Brain pericyte (primary cell): ENCODE data around the gene DPH3.
"Not testable (repeated sequence)": the region's sequence is repeated elsewhere in the genome, so short reads cannot be mapped to it uniquely, and the experiment has no call there.

Experiments
- DNase-seq: peaks from one replicate; pipeline ENCODE4 v3.0.0-alpha.2; 2012; ENCODE audit warnings: low read depth, low spot score

DPH3 gene

GRCh38 chr3:16264708-16265454 is at the start of gene DPH3, which contains the start of gene OXNAD1:
Gene DPH3 (minus strand): TSS chr3:16264943. CDS start chr3:16264876, 67 bp downstream.
Gene OXNAD1 (plus strand): TSS chr3:16265212. CDS start chr3:16270953, 5,741 bp downstream.
- DNase-seq, result peak; percentile 98

GRCh38 chr3:16313886-16314645 is 49.3 kb upstream of the DPH3 start:
- no peak for DNase-seq

GRCh38 chr3:16311960-16312451 is 47.3 kb upstream of the DPH3 start:
- no peak for DNase-seq

GRCh38 chr3:16310486-16310885 is 45.7 kb upstream of the DPH3 start:
- not testable (repeated sequence) for DNase-seq

- DNase-seq, result no peak
These were observed 44.8 kb upstream of the DPH3 start for GRCh38 chr3:16309558-16309957.

GRCh38 chr3:16308727-16309126 is 44.0 kb upstream of the DPH3 start:
- no peak for DNase-seq

- DNase-seq, result no peak
These were observed 43.2 kb upstream of the DPH3 start for GRCh38 chr3:16307832-16308531.

- no peak for DNase-seq
These were observed 40.4 kb upstream of the DPH3 start for GRCh38 chr3:16305111-16305541.

GRCh38 chr3:16304061-16305010 is 39.6 kb upstream of the DPH3 start:
- no peak for DNase-seq

- DNase-seq, result no peak
These were observed 38.4 kb upstream of the DPH3 start for GRCh38 chr3:16303037-16303575.

GRCh38 chr3:16302082-16302631 is 37.4 kb upstream of the DPH3 start:
- no peak for DNase-seq

GRCh38 chr3:16301507-16301906 is 36.8 kb upstream of the DPH3 start:
- DNase-seq, result no peak

GRCh38 chr3:16300881-16301359 is 36.2 kb upstream of the DPH3 start:
- DNase-seq, result no peak

- DNase-seq, result no peak
These were observed 35.6 kb upstream of the DPH3 start for GRCh38 chr3:16300307-16300706.

- DNase-seq, result no peak
These were observed 35.0 kb upstream of the DPH3 start for GRCh38 chr3:16299746-16300145.

- no peak for DNase-seq
These were observed 34.1 kb upstream of the DPH3 start for GRCh38 chr3:16298891-16299290.

GRCh38 chr3:16297997-16298885 is 33.5 kb upstream of the DPH3 start:
- no peak for DNase-seq

GRCh38 chr3:16295298-16295890 is 30.7 kb upstream of the DPH3 start:
- DNase-seq, result no peak

GRCh38 chr3:16294844-16295243 is 30.1 kb upstream of the DPH3 start:
- no peak for DNase-seq
